Ovary (tissue), 3 donors: ENCODE measurements around the gene OPCML.

ENCODE experiments used
- CTCF ChIP-seq, 3 donors: fragments of 450-650 bp in 2 of 3; fragments of 200-600 bp in 1 of 3; IDR thresholded peaks; one replicate each; pipeline versions ENCODE4 v1.5.1 to v1.8.0; 2016 to 2022; ENCODE audit warnings: antibody characterized with exemption in 3 of 3, mild to moderate bottlenecking in 1 of 3
- EP300 ChIP-seq: sonication (generic); formaldehyde crosslinking; IDR thresholded peaks from one replicate; pipeline ENCODE4 v1.6.1; 2017; ENCODE audit warnings: antibody characterized with exemption
- POLR2A ChIP-seq: fragments of 450-650 bp; IDR thresholded peaks from one replicate; pipeline ENCODE4 v1.6.1; 2017; ENCODE audit warnings: antibody characterized with exemption, mild to moderate bottlenecking, moderate library complexity
- donor health status: DM: no; HTN: no; CAD: no.

- TF ChIP-seq POLR2A = no peak
- TF ChIP-seq CTCF (IDR thresholded peaks at IDR 0.05) = no peak
- no peak for TF ChIP-seq EP300
Measured at GRCh38 chr11:132911186-132911585, 621.1 kb downstream of the OPCML start.
